GM12864 (cell line): ENCODE data around the gene GALNT2.

Experiments used
- DNase-seq: peaks from one replicate; pipeline ENCODE4 v3.0.0-alpha.2; 2011; ENCODE audit warnings: low read depth
- H3K4me3 ChIP-seq: 2 replicates; pipeline ENCODE4 v1.5.1; 2011; ENCODE audit warnings: mild to moderate bottlenecking, low read depth, low read length, control low read depth
- TF ChIP-seq, protein P1 (sequence below): IDR thresholded peaks from 2 replicates; pipeline ENCODE4 v1.5.1; 2011; ENCODE audit warnings: low read depth, mild to moderate bottlenecking, moderate library complexity, low read length, control low read depth, inconsistent platforms; ENCODE audit errors: missing control alignments

GALNT2 gene

DNA sequence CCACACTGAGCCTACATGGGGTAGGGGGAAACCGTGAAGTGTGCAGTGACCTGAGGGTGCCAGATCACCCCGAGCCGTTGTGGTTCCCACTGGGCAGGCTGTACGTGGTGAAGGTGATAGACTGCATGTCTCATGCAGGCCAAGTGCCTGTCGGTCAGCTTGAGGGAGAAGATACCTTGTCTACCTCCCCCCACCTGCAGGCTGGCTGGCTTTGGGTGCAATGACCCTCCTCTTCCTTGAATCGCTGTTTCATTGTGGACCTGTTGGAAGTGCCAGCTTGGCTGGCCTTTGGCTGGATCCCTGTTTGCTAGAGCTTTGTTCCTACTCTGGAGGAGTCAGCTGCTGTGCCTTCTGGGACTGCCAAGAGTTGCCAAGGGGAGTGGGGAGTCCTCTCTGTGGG is 92.5 kb downstream of the GALNT2 start:
- H3K4me3 ChIP-seq: no peak overlapping the region
- TF ChIP-seq, protein P1, sequence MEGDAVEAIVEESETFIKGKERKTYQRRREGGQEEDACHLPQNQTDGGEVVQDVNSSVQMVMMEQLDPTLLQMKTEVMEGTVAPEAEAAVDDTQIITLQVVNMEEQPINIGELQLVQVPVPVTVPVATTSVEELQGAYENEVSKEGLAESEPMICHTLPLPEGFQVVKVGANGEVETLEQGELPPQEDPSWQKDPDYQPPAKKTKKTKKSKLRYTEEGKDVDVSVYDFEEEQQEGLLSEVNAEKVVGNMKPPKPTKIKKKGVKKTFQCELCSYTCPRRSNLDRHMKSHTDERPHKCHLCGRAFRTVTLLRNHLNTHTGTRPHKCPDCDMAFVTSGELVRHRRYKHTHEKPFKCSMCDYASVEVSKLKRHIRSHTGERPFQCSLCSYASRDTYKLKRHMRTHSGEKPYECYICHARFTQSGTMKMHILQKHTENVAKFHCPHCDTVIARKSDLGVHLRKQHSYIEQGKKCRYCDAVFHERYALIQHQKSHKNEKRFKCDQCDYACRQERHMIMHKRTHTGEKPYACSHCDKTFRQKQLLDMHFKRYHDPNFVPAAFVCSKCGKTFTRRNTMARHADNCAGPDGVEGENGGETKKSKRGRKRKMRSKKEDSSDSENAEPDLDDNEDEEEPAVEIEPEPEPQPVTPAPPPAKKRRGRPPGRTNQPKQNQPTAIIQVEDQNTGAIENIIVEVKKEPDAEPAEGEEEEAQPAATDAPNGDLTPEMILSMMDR: no peak
- DNase-seq: no peak

DNA sequence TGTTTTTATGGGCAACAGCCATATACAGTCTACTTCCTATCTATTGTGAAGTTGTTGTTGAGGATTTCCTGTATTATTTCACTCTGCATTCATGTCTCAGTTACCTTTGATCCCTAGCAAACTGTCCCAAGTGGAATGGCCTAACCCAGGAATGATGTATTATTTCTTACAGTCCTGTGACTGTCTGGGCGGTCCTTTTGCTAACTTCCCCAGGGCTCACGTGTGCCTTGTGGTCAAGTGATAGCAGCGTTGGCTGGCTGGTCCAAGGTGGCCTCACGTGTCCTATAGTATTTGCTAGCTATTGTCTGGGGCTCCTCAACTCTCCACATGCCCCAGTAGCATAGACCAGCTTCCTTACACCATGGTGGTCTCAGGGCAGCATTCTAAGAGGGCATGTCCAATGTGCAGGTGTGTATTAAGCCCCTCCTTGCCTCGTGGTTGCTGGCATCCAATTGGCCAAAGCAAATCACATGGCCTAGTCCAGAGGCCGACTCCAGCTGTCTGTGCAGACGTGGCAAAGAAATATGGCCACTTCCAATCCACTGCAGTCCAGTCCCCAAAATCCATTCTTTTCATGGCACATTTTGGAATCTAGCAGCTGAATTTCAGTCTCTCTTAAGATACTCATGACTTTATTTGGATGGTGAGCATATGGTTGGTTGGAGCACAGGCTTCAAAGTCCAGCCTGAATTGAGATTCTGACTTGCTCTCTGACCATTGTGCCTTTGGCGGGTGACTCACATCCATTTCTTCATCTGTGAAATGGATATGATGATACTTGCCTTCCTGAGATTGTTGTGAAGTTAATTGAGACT is 94.1 kb downstream of the GALNT2 start:
- no peak for DNase-seq
- no peak overlapping the region for H3K4me3 ChIP-seq
- TF ChIP-seq, protein P1: no peak

DNA sequence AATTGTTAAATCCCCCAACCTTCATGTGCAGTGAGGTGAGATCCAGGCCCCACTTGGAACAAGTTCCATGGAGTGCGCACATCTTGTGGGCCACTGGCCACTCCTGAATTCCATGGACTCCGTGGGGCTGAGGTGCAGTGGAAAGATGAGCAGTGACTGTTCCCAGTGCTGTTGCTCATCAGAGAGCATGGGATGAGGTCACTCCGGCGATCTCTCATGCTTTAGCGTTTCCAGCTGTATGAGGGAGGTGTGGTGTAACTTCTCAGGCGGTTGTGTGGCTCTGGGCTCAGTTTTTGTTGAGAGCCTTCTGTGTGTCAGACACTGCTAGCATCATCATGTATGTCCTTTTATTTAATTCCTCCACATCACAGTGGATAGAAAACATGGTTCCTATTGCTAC is 96.2 kb downstream of the GALNT2 start:
- no peak overlapping the region for H3K4me3 ChIP-seq
- no peak for DNase-seq
- TF ChIP-seq, protein P1: no peak

GRCh38 chr1:230163719-230164118 is 96.7 kb downstream of the GALNT2 start:
- no peak for DNase-seq
- TF ChIP-seq, protein P1: no peak
- no peak overlapping the region for H3K4me3 ChIP-seq

GRCh38 chr1:230165536-230165935 is 98.5 kb downstream of the GALNT2 start:
- TF ChIP-seq, protein P1: no peak
- DNase-seq: no peak

GRCh38 chr1:230166366-230167132 is 99.5 kb downstream of the GALNT2 start:
- TF ChIP-seq, protein P1: no peak
- H3K4me3 ChIP-seq: no peak overlapping the region
- DNase-seq: no peak

More at GRCh38 chr1:230165536-230165935, 98.5 kb downstream of the GALNT2 start:
- no peak overlapping the region for H3K4me3 ChIP-seq
